Thyroid gland (tissue), 4 donors: ENCODE results near the gene RSPH1. TPM values are rescaled to one million over a fixed set of nuclear protein-coding genes. Genes with fewer than 3 reads are reported as not detected.
"Not testable (repeated sequence)": the region's sequence is repeated elsewhere in the genome, so short reads cannot be mapped to it uniquely, and the experiment has no call there.

Experiments used
- DNase-seq, 2 donors: peaks; one replicate each; pipeline ENCODE4 v3.0.0-alpha.2; 2019
- H3K27ac ChIP-seq, 3 donors: fragments of 200-600 bp; sonication (generic); 1 replicate in 2 of 3; 2 replicates in 1 of 3; pipeline ENCODE4 v1.5.1; 2016 to 2019; ENCODE audit warnings: mild to moderate bottlenecking in 1 of 3, moderate library complexity in 1 of 3
- H3K27me3 ChIP-seq: fragments of 200-600 bp; sonication (generic); one replicate; pipeline ENCODE4 v1.5.1; 2019
- H3K36me3 ChIP-seq, 2 donors: fragments of 200-600 bp; sonication (generic); one replicate each; pipeline ENCODE4 v1.5.1; 2016 to 2019
- H3K4me1 ChIP-seq, 2 donors: fragments of 200-600 bp; sonication (generic); one replicate each; pipeline ENCODE4 v1.5.1; 2017 to 2019
- H3K4me3 ChIP-seq, 3 donors: fragments of 200-600 bp; sonication (generic); replicated peaks in 1 of 3; 1 replicate in 2 of 3; 2 replicates in 1 of 3; pipeline ENCODE4 v1.5.1; 2016; ENCODE audit warnings: mild to moderate bottlenecking in 1 of 3
- H3K9me3 ChIP-seq: fragments of 200-600 bp; sonication (generic); one replicate; pipeline ENCODE4 v1.5.1; 2017
- POLR2A ChIP-seq, 2 donors: fragments of 450-650 bp; IDR thresholded peaks; one replicate each; pipeline ENCODE4 v1.6.1; 2017; ENCODE audit warnings: antibody characterized with exemption in 2 of 2, mild to moderate bottlenecking in 2 of 2, moderate library complexity in 1 of 2
- WGBS, 2 donors: methylation state at CpG; one replicate each; pipeline ENCODE4 v1.1.5; 2017; 5-methylcytosine and 5-hydroxymethylcytosine counted together
- intact Hi-C: fragments of 100-400 bp; cut with DNase I; formaldehyde crosslinking; loops from one replicate; pipeline ENCODE4 v1.15.1; 2023
- total RNA-seq, 4 donors: library from RNA; depleted of rRNA; stranded (reverse); fragments of >200 nt; gene quantifications; one replicate each; pipeline ENCODE4 v1.2.3, GENCODE V29; 2016
- TF ChIP-seq, protein P1 (sequence below), 6 experiments: fragments of 200-600 bp in 3 of 6; fragments of 450-650 bp in 3 of 6; sonication (generic) in 3 of 6; IDR thresholded peaks; one replicate each; pipeline ENCODE4 v1.5.1; 2016 to 2019; ENCODE audit warnings: antibody characterized with exemption in 6 of 6, mild to moderate bottlenecking in 2 of 6, inconsistent platforms in 1 of 6, moderate library complexity in 1 of 6

Gene RSPH1
- total RNA-seq, 4 donors from 2014 or later, result 2.7 to 3.7 (median 3.0) TPM

DNA sequence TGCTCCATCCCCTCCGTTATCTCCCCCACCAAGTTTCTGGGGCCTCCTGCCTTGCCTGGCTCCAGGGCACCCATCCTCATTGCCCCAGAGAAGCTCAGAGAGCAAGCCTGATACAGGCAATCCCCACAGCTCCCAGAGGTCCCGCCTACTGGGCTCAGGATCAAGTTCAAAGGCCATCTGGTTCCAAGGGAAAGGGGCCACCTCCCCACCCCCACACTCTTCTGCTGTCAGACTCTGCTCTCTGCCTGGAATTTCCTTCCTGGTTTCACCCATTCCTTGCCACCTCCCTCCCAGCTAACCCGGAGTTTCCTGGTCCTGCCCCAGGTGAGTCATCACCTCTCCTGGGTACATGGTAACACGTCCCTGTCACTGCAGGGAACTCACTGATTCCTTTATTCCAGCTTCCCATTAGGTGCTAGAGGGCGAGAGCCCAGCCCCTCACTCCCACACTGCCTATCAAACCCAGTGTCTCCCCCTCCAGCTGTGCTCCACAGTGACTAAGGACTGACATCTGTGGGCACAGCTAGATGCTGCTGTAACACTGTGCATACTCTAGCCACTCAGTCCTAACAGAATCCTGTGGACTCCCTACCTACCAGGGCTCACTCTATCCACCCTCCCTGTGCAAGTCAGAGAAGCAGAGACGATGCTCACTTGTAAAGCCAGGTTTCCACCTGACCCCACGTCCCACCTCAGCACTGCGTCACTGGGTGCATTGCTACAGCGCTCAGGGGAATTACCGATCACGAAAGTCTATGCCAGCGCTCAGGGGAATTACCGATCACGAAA is 21.8 kb downstream of the RSPH1 start:
- intact Hi-C loops, result no loop called here
- H3K27me3 ChIP-seq, result no peaks in the 10 kb centered on the region
- no peak overlapping the region for H3K4me3 ChIP-seq
- TF ChIP-seq, protein P1, sequence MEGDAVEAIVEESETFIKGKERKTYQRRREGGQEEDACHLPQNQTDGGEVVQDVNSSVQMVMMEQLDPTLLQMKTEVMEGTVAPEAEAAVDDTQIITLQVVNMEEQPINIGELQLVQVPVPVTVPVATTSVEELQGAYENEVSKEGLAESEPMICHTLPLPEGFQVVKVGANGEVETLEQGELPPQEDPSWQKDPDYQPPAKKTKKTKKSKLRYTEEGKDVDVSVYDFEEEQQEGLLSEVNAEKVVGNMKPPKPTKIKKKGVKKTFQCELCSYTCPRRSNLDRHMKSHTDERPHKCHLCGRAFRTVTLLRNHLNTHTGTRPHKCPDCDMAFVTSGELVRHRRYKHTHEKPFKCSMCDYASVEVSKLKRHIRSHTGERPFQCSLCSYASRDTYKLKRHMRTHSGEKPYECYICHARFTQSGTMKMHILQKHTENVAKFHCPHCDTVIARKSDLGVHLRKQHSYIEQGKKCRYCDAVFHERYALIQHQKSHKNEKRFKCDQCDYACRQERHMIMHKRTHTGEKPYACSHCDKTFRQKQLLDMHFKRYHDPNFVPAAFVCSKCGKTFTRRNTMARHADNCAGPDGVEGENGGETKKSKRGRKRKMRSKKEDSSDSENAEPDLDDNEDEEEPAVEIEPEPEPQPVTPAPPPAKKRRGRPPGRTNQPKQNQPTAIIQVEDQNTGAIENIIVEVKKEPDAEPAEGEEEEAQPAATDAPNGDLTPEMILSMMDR (IDR thresholded peaks at IDR 0.05), result no peak
- TF ChIP-seq POLR2A (IDR thresholded peaks at IDR 0.05), result no peak
- no peaks in the 10 kb centered on the region for H3K9me3 ChIP-seq
- no peak overlapping the region for H3K27ac ChIP-seq
- no peaks in the 10 kb centered on the region for H3K4me1 ChIP-seq
- H3K36me3 ChIP-seq, result no peaks in the 10 kb centered on the region
- DNase-seq, result no peak
- WGBS, 2 donors, result 78 to 83% methylated on average over 14 of the region's 14 CpGs

DNA sequence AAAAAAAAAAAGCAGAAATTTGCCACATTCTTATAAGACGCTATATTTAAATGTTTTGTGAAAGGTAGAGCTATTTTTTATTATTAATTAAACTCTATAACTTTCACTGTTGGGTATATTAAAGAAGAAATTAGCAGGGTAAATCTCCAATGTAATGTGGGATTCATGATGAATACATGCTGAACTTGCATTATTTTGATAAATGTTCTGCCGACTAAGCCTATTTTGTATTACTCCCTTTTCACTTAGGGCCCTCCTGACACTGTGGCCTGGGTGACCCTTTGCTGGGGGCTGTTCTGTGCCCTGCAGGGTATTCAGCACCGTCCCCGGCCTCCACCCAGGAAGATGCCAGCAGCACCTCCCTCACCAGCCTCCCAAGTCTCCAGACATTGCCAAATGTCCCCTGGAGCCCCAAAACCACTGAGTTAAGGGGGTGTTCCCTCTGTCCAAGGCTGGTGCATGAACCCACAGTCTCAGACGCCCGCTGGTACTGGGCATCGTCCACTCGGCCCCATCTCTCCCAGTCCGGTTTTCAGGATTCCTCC is 22.5 kb downstream of the RSPH1 start:
- DNase-seq, result no peak
- TF ChIP-seq, protein P1 (IDR thresholded peaks at IDR 0.05), result no peak
- TF ChIP-seq POLR2A (IDR thresholded peaks at IDR 0.05), result no peak
- Histone ChIP-seq H3K4me3 (no peak overlapping the region), H3K27ac (no peak overlapping the region), H3K27me3 (no peaks in the 10 kb centered on the region), H3K4me1 (no peaks in the 10 kb centered on the region), H3K9me3 (no peaks in the 10 kb centered on the region), H3K36me3 (no peaks in the 10 kb centered on the region)
- 94 to 95% methylated on average over 9 of the region's 9 CpGs for WGBS, 2 donors
- intact Hi-C loops, result no loop called here

DNA sequence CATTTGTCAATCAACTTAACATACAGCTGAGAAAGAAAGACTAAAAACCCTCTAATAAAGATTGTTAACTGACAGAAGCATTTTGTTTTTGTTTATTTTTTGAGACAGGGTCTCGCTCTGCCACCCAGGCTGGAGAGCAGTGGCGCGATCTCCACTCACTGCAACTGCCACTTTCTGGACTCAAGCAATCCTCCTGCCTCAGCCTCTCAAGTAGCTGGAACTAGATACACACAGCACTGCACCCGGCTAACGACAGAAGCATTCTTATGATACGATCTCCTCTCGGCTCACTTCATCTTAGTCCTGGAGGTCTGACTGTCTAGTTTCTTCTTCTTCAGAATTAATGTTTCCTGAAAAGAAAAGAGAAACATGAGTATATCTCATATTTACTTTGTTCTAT is 23.5 kb downstream of the RSPH1 start:
- Histone ChIP-seq H3K36me3 (no peaks in the 10 kb centered on the region), H3K4me3 (no peak overlapping the region), H3K4me1 (peaks cover 2 to 3% of the 10 kb centered on the region in 2 donors), H3K27me3 (no peaks in the 10 kb centered on the region), H3K9me3 (no peaks in the 10 kb centered on the region), H3K27ac (no peak overlapping the region)
- WGBS, 2 donors, result 74 to 80% methylated on average over 7 of the region's 7 CpGs
- no peak for TF ChIP-seq POLR2A (IDR thresholded peaks at IDR 0.05)
- TF ChIP-seq, protein P1 (IDR thresholded peaks at IDR 0.05), result no peak
- intact Hi-C loops, result no loop called here
- DNase-seq, result no peak

DNA sequence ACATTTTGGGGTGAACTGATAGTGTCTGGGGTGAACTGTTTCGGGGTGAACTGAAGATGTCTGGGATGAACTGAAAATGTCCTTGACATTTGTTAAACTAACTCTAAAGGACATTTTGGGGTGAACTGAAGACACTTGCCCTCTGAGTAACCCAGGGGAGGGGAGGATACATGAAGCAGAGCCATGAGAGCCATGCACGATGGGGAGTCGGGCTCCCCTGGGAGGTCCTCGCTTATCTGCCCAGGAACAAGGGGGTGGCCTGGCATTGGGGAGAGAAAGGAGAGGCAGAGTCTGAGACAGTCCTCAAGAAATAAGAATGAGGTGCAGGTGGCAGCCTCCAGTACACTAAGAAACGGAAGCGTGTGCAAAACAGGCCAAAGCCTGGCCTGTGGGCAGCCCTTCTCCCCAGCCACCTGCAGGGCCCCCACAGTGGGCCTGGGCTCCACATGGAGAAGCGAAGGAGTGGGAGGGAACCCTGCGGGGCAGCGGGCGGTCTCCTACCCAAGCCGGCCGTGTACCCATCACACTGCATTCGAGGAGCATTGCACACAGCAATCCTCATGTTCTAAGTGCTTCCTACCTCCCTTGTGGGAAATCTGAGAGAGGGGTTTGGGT is 24.2 kb downstream of the RSPH1 start:
- Histone ChIP-seq H3K36me3 (no peaks in the 10 kb centered on the region), H3K4me3 (no peak overlapping the region), H3K4me1 (peaks cover 4 to 6% of the 10 kb centered on the region in 2 donors), H3K9me3 (no peaks in the 10 kb centered on the region), H3K27ac (no peak overlapping the region), H3K27me3 (no peaks in the 10 kb centered on the region)
- TF ChIP-seq, protein P1 (IDR thresholded peaks at IDR 0.05), result no peak
- TF ChIP-seq POLR2A (IDR thresholded peaks at IDR 0.05), result no peak
- no peak for DNase-seq
- WGBS, 2 donors, result 90 to 92% methylated on average over 13 of the region's 13 CpGs
- intact Hi-C loops, result no loop called here

DNA sequence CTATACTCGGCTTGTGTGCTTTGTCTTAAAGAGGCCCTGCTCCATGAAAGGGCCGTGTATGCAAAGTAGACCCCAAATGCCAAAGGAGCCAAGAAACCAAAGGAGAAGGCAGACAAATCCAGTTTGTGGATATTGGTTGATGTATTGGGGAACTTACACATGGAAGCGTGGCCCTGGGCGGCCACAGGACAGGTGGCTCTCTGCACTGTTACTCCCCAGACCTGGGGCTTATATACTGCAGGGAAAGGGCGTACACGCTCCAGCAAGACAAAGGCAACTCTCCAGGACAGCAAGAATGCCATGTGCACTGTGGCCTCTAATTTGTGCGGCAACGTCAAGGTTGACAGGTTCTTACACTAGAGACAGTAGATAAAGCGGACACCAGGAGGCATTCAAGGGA is 24.8 kb downstream of the RSPH1 start:
- 92 to 96% methylated on average over 9 of the region's 9 CpGs for WGBS, 2 donors
- Histone ChIP-seq H3K27ac (no peak overlapping the region), H3K9me3 (no peaks in the 10 kb centered on the region), H3K4me1 (peaks cover 4 to 6% of the 10 kb centered on the region in 2 donors), H3K4me3 (no peak overlapping the region), H3K36me3 (no peaks in the 10 kb centered on the region), H3K27me3 (no peaks in the 10 kb centered on the region)
- intact Hi-C loops, result no loop called here
- DNase-seq, result no peak
- no peak for TF ChIP-seq POLR2A (IDR thresholded peaks at IDR 0.05)

DNA sequence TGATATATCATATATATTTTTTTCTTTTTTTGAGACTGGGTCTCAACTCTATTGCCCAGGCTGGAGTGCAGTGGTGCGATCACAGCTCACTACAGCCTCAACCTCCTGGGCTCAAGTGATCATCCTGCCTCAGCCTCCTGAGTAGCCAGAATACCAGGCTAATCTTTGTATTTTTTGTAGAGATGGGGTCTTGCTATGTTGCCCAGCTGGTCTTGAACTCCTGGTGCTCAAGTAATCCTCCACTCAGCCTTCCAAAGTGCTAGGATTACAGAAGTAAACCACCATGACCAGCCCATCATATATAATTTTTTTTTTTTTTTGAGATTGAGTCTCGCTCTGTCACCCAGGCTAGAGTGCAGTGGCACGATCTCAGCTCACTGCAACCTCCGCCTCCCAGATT is 26.3 kb downstream of the RSPH1 start:
- H3K27ac ChIP-seq, H3K4me1 ChIP-seq, intact Hi-C loops, H3K36me3 ChIP-seq, H3K4me3 ChIP-seq, H3K27me3 ChIP-seq, DNase-seq, H3K9me3 ChIP-seq: not testable (repeated sequence)
- 94 to 97% methylated on average over 4 of the region's 4 CpGs for WGBS, 2 donors
